Measurements from ENCODE around the gene POLA2.

Gene POLA2

GRCh38 chr11:65298655-65299179 lies 37.0 kb downstream of the POLA2 start:
- no peak for TF ChIP-seq PPARA (CRISPR knock-in tag; IDR thresholded peaks at IDR 0.05; ENCODE audit: borderline replicate concordance)
- TF ChIP-seq SNAI2 (CRISPR knock-in tag; IDR thresholded peaks at IDR 0.05), result no peak
- no peak for TF ChIP-seq ZNF70 (CRISPR knock-in tag; IDR thresholded peaks at IDR 0.05)
- TF ChIP-seq ZC3H10 (CRISPR knock-in tag; IDR thresholded peaks at IDR 0.05), result no peak
- TF ChIP-seq CSDC2 (CRISPR knock-in tag; IDR thresholded peaks at IDR 0.05), result no peak
- no peak for TF ChIP-seq ESRRG (CRISPR knock-in tag; IDR thresholded peaks at IDR 0.05)
- TF ChIP-seq, protein P1, sequence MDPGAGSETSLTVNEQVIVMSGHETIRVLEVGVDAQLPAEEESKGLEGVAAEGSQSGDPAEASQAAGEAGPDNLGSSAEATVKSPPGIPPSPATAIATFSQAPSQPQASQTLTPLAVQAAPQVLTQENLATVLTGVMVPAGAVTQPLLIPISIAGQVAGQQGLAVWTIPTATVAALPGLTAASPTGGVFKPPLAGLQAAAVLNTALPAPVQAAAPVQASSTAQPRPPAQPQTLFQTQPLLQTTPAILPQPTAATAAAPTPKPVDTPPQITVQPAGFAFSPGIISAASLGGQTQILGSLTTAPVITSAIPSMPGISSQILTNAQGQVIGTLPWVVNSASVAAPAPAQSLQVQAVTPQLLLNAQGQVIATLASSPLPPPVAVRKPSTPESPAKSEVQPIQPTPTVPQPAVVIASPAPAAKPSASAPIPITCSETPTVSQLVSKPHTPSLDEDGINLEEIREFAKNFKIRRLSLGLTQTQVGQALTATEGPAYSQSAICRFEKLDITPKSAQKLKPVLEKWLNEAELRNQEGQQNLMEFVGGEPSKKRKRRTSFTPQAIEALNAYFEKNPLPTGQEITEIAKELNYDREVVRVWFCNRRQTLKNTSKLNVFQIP (CRISPR knock-in tag; IDR thresholded peaks at IDR 0.05; ENCODE audit: borderline replicate concordance, low read depth), result no peak
- no peak for TF ChIP-seq ZNF565 (CRISPR knock-in tag; conservative IDR thresholded peaks at IDR 0.05; ENCODE audit: low read depth)
- no peak for TF ChIP-seq ISL1 (CRISPR knock-in tag; IDR thresholded peaks at IDR 0.05)
- no peak for TF ChIP-seq BACH2 (CRISPR knock-in tag; IDR thresholded peaks at IDR 0.05; ENCODE audit: borderline replicate concordance)
- TF ChIP-seq OSR1 (CRISPR knock-in tag; IDR thresholded peaks at IDR 0.05), result no peak
- no peak for TF ChIP-seq ZFP3 (CRISPR knock-in tag; IDR thresholded peaks at IDR 0.05)
- TF ChIP-seq, protein P2, sequence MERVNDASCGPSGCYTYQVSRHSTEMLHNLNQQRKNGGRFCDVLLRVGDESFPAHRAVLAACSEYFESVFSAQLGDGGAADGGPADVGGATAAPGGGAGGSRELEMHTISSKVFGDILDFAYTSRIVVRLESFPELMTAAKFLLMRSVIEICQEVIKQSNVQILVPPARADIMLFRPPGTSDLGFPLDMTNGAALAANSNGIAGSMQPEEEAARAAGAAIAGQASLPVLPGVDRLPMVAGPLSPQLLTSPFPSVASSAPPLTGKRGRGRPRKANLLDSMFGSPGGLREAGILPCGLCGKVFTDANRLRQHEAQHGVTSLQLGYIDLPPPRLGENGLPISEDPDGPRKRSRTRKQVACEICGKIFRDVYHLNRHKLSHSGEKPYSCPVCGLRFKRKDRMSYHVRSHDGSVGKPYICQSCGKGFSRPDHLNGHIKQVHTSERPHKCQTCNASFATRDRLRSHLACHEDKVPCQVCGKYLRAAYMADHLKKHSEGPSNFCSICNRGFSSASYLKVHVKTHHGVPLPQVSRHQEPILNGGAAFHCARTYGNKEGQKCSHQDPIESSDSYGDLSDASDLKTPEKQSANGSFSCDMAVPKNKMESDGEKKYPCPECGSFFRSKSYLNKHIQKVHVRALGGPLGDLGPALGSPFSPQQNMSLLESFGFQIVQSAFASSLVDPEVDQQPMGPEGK (CRISPR knock-in tag; IDR thresholded peaks at IDR 0.05; ENCODE audit: borderline replicate concordance), result no peak
- no peak for TF ChIP-seq TCF4 (CRISPR knock-in tag; IDR thresholded peaks at IDR 0.05; ENCODE audit: borderline replicate concordance)
- no peak for ATAC-seq

DNA sequence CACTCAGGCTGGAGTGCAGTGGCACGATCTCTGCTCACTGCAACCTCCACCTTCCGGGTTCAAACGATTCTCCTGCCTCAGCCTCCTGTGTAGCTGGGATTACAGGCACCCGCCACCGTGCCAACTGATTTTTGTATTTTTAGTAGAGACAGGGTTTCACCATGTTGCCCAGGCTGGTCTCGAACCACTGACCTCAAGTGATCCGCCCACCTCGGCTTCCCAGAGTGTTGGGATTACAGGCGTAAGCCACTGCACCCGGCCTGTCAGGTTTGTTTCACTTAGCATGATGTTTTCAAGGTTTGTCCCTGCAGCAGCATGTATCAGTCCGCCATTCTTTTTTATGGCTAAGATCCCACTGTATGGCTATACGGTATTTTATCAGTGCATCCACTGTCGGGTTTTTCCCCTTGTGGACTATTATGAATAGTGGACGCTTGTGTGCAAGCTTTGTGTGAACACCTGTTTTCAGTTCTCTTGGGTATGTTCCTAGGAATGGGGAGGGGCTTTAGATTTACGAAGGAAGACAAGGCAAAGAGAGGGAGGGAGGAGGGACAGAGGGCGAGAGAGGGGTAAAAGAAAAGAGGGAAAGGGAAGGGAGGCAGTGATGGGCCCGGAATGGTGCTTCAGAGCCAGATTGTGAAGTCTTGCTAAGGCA lies 39.0 kb downstream of the POLA2 start:
- ATAC-seq, result no peak
- TF ChIP-seq ARNTL (CRISPR knock-in tag; IDR thresholded peaks at IDR 0.05; ENCODE audit: borderline replicate concordance, low read depth) (no peak), RARB (CRISPR knock-in tag; IDR thresholded peaks at IDR 0.05) (no peak), BACH2 (CRISPR knock-in tag; IDR thresholded peaks at IDR 0.05; ENCODE audit: borderline replicate concordance) (no peak)
- TF ChIP-seq, protein P3, sequence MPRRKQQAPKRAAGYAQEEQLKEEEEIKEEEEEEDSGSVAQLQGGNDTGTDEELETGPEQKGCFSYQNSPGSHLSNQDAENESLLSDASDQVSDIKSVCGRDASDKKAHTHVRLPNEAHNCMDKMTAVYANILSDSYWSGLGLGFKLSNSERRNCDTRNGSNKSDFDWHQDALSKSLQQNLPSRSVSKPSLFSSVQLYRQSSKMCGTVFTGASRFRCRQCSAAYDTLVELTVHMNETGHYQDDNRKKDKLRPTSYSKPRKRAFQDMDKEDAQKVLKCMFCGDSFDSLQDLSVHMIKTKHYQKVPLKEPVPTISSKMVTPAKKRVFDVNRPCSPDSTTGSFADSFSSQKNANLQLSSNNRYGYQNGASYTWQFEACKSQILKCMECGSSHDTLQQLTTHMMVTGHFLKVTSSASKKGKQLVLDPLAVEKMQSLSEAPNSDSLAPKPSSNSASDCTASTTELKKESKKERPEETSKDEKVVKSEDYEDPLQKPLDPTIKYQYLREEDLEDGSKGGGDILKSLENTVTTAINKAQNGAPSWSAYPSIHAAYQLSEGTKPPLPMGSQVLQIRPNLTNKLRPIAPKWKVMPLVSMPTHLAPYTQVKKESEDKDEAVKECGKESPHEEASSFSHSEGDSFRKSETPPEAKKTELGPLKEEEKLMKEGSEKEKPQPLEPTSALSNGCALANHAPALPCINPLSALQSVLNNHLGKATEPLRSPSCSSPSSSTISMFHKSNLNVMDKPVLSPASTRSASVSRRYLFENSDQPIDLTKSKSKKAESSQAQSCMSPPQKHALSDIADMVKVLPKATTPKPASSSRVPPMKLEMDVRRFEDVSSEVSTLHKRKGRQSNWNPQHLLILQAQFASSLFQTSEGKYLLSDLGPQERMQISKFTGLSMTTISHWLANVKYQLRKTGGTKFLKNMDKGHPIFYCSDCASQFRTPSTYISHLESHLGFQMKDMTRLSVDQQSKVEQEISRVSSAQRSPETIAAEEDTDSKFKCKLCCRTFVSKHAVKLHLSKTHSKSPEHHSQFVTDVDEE (CRISPR knock-in tag; IDR thresholded peaks at IDR 0.05), result no peak
- TF ChIP-seq, protein P1 (CRISPR knock-in tag; IDR thresholded peaks at IDR 0.05; ENCODE audit: borderline replicate concordance, low read depth), result no peak

DNA sequence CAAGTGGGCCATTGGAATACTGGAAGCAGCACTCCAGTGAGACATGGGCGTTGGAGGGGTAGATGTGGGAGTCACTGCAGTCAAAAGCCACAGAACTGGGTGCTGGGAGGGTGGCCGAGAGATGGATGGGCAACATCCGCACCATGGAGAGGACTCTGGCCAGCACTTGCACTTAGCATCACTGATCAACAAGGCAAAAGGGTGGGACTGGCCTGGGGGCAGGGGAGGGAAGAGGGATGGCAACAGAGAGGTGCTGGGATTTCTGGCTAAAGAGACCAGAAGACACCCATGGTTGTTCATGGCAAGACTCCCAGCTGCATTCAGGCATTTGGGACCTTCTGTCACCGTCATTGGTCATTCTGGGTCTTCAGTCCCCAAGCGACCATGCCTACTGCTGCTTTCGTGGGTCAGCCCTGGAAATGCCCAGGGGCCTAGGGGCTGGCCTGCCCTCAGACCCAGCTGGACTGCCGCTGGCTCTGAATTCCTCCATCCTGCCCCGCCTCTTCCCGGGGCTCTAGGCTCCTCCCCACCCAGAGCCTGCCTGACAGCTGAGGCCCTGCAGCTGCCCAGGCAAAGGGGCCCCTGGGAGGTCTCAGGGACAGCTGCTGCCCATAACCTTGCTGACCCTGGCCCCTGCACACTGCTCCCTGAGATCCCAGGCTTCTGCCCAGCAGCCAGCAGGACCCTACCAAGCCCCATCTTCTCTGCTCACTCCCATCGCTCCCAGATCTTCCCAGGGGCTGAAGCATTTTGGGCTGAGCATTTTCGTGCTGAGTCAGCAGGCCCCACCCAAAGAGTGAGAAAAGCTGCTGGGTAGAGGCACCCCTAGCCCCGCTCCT lies 39.9 kb downstream of the POLA2 start:
- TF ChIP-seq ZC3H10 (CRISPR knock-in tag; IDR thresholded peaks at IDR 0.05) (no peak), CSRNP3 (CRISPR knock-in tag; IDR thresholded peaks at IDR 0.05) (no peak), SNAI2 (CRISPR knock-in tag; IDR thresholded peaks at IDR 0.05) (no peak), CSDC2 (CRISPR knock-in tag; IDR thresholded peaks at IDR 0.05) (no peak), ISL1 (CRISPR knock-in tag; IDR thresholded peaks at IDR 0.05) (no peak), ZFP30 (CRISPR knock-in tag; IDR thresholded peaks at IDR 0.05) (no peak)
- ATAC-seq, result peak; percentile 74

Measured in SK-N-SH treated with all-trans-retinoic acid at 6 μM for 48 hours (cell line).